Mucosa of rectum (tissue), 2 donors: ENCODE measurements around the gene SHMT2.
A peak's percentile ranks its signal among the peaks of the same experiment; 100 is the strongest.

Experiments used
- H3K27ac ChIP-seq, 2 donors: one replicate each; pipeline ENCODE4 v1.7.0; 2013; ENCODE audit warnings: inconsistent platforms in 2 of 2, low read depth in 2 of 2, low read length in 2 of 2
- H3K27me3 ChIP-seq, 2 donors: one replicate each; pipeline ENCODE4 v1.7.0; 2013; ENCODE audit warnings: low read length in 2 of 2; ENCODE audit not compliant: control insufficient read depth in 2 of 2, insufficient read depth in 2 of 2
- H3K36me3 ChIP-seq, 2 donors: one replicate each; pipeline ENCODE4 v1.7.0; 2013; ENCODE audit warnings: low read length in 2 of 2; ENCODE audit not compliant: control insufficient read depth in 2 of 2, insufficient read depth in 2 of 2
- H3K4me1 ChIP-seq, 2 donors: one replicate each; pipeline ENCODE4 v1.7.0; 2013; ENCODE audit warnings: low read length in 2 of 2, mild to moderate bottlenecking in 1 of 2; ENCODE audit not compliant: control insufficient read depth in 2 of 2, insufficient read depth in 2 of 2
- H3K4me3 ChIP-seq, 2 donors: one replicate each; pipeline ENCODE4 v1.7.0; 2013; ENCODE audit warnings: low read length in 2 of 2
- H3K9ac ChIP-seq, 2 donors: one replicate each; pipeline ENCODE4 v1.7.0; 2013; ENCODE audit warnings: low read length in 2 of 2, low read depth in 1 of 2, mild to moderate bottlenecking in 1 of 2
- H3K9me3 ChIP-seq, 2 donors: one replicate each; pipeline ENCODE4 v1.7.0; 2013; ENCODE audit warnings: low read length in 2 of 2; ENCODE audit not compliant: control insufficient read depth in 2 of 2
- donor health status: healthy.
- donor health status: Normal muscosa, but diverticular disease.

SHMT2 gene

GRCh38 chr12:57213058-57213715 lies 16.3 kb upstream of the SHMT2 start:
- peaks cover 15 to 21% of the 10 kb centered on the region in 2 donors for H3K4me1 ChIP-seq

GRCh38 chr12:57213763-57214397 lies 15.6 kb upstream of the SHMT2 start:
- Histone ChIP-seq H3K9me3 (no peaks in the 10 kb centered on the region), H3K4me3 (no peak overlapping the region), H3K27me3 (peaks cover 32 to 40% of the 10 kb centered on the region in 2 donors), H3K9ac (no peak overlapping the region), H3K36me3 (peaks cover 16 to 32% of the 10 kb centered on the region in 2 donors), H3K27ac (no peak overlapping the region), H3K4me1 (peaks cover 15 to 21% of the 10 kb centered on the region in 2 donors)

More at GRCh38 chr12:57213058-57213715, 16.3 kb upstream of the SHMT2 start:
- no peak overlapping the region for H3K4me3 ChIP-seq
- H3K9me3 ChIP-seq = no peaks in the 10 kb centered on the region
- H3K9ac ChIP-seq = no peak overlapping the region
- H3K27me3 ChIP-seq = peaks cover 26 to 33% of the 10 kb centered on the region in 2 donors
- peaks cover 19 to 38% of the 10 kb centered on the region in 2 donors for H3K36me3 ChIP-seq
- H3K27ac ChIP-seq = no peak overlapping the region

- Histone ChIP-seq H3K27ac (no peak overlapping the region), H3K36me3 (peaks cover 11 to 27% of the 10 kb centered on the region in 2 donors), H3K9ac (no peak overlapping the region), H3K4me1 (peaks cover 15 to 21% of the 10 kb centered on the region in 2 donors), H3K27me3 (peaks cover 37 to 45% of the 10 kb centered on the region in 2 donors), H3K4me3 (no peak overlapping the region), H3K9me3 (no peaks in the 10 kb centered on the region)
These were observed 15.1 kb upstream of the SHMT2 start for GRCh38 chr12:57214398-57214781.

- Histone ChIP-seq H3K27me3 (peaks cover 42 to 52% of the 10 kb centered on the region in 2 donors), H3K4me1 (peaks cover 15 to 21% of the 10 kb centered on the region in 2 donors)
These were observed 14.4 kb upstream of the SHMT2 start for GRCh38 chr12:57215065-57215464.

GRCh38 chr12:57215668-57216013 lies 13.9 kb upstream of the SHMT2 start:
- Histone ChIP-seq H3K36me3 (peaks cover 8 to 18% of the 10 kb centered on the region in 2 donors), H3K9ac (no peak overlapping the region), H3K4me3 (peak overlapping the region in 1 of 2 donors; percentile 13), H3K4me1 (peaks cover 15 to 21% of the 10 kb centered on the region in 2 donors), H3K27me3 (peaks cover 44 to 54% of the 10 kb centered on the region in 2 donors), H3K9me3 (no peaks in the 10 kb centered on the region), H3K27ac (no peak overlapping the region)

More at GRCh38 chr12:57215065-57215464, 14.4 kb upstream of the SHMT2 start:
- Histone ChIP-seq H3K9me3 (no peaks in the 10 kb centered on the region), H3K36me3 (peaks cover 8 to 22% of the 10 kb centered on the region in 2 donors), H3K4me3 (no peak overlapping the region), H3K27ac (no peak overlapping the region), H3K9ac (no peak overlapping the region)

- Histone ChIP-seq H3K36me3 (peaks cover 8 to 14% of the 10 kb centered on the region in 2 donors), H3K27me3 (peaks cover 51 to 60% of the 10 kb centered on the region in 2 donors), H3K9me3 (no peaks in the 10 kb centered on the region), H3K9ac (no peak within 1 kb of the TSS), H3K4me1 (peaks cover 15 to 21% of the 10 kb centered on the region in 2 donors), H3K4me3 (peak within 1 kb of the TSS; percentile 40 to 44), H3K27ac (no peak within 1 kb of the TSS)
These were observed 13.2 kb upstream of the SHMT2 start, which contains the start of gene NXPH4 for GRCh38 chr12:57216014-57216911. NXPH4 (plus strand) TSS chr12:57216794; CDS start chr12:57216970, 176 bp downstream.

- Histone ChIP-seq H3K9me3 (no peaks in the 10 kb centered on the region), H3K27me3 (peaks cover 59 to 69% of the 10 kb centered on the region in 2 donors), H3K36me3 (peaks cover 2 to 7% of the 10 kb centered on the region in 2 donors), H3K27ac (no peak overlapping the region), H3K4me1 (peaks cover 15 to 21% of the 10 kb centered on the region in 2 donors), H3K4me3 (peak overlapping the region; percentile 27 to 44), H3K9ac (no peak overlapping the region)
These were observed 12.3 kb upstream of the SHMT2 start for GRCh38 chr12:57216921-57217879.

- Histone ChIP-seq H3K4me3 (no peak overlapping the region), H3K9ac (no peak overlapping the region), H3K36me3 (peaks cover 0 to 4% of the 10 kb centered on the region in 2 donors), H3K27me3 (peaks cover 70 to 79% of the 10 kb centered on the region in 2 donors), H3K27ac (no peak overlapping the region), H3K9me3 (no peaks in the 10 kb centered on the region), H3K4me1 (peaks cover 15 to 21% of the 10 kb centered on the region in 2 donors)
These were observed 11.3 kb upstream of the SHMT2 start for GRCh38 chr12:57218030-57218853.
